Colonic mucosa (tissue), 4 donors: ENCODE results near the gene HIPK3. TPM values are rescaled to one million over a fixed set of nuclear protein-coding genes. Genes with fewer than 3 reads are reported as not detected.

Source experiments
- DNase-seq: peaks from one replicate; pipeline ENCODE4 v3.0.0-alpha.2; 2020
- H3K27ac ChIP-seq: fragments of 200-600 bp; one replicate; pipeline ENCODE4 v1.8.0; 2021
- H3K27me3 ChIP-seq: fragments of 200-600 bp; one replicate; pipeline ENCODE4 v1.8.0; 2021
- H3K36me3 ChIP-seq: fragments of 200-600 bp; one replicate; pipeline ENCODE4 v1.8.0; 2021
- H3K4me1 ChIP-seq: fragments of 200-600 bp; one replicate; pipeline ENCODE4 v1.8.0; 2021; ENCODE audit warnings: mild to moderate bottlenecking
- H3K4me3 ChIP-seq: fragments of 200-600 bp; one replicate; pipeline ENCODE4 v1.8.0; 2021
- H3K9ac ChIP-seq, 2 donors: one replicate each; pipeline ENCODE4 v1.7.0; 2013; ENCODE audit warnings: control low read depth in 2 of 2, low read depth in 2 of 2, low read length in 2 of 2
- H3K9me3 ChIP-seq: fragments of 200-600 bp; one replicate; pipeline ENCODE4 v1.8.0; 2021
- CTCF ChIP-seq: fragments of 200-600 bp; IDR thresholded peaks from one replicate; pipeline ENCODE4 v1.8.0; 2022; ENCODE audit warnings: antibody characterized with exemption, mild to moderate bottlenecking
- intact Hi-C: fragments of 100-400 bp; cut with DNase I; formaldehyde crosslinking; loops from one replicate; pipeline ENCODE4 v1.14.1; 2022
- total RNA-seq, 2 donors: library from RNA; stranded (reverse); fragmentation: NEBNext Ultra II Directional in 1 of 2; extraction: Animal tissue kit (Norgen Biotek cat#: 25700) in 1 of 2; gene quantifications; one replicate each; pipeline ENCODE4 v1.2.1, GENCODE V29; 2021
- donor health status: healthy.
- donor health status: DM: no; HTN: no; CAD: no.
- donor health status: DM: no; HTN: no; CAD: no.

The HIPK3 gene
- total RNA-seq, 2 donors from 2014 or later = 48.1 to 96.3 TPM

- H3K4me1 ChIP-seq = no peaks in the 10 kb centered on the region
- H3K4me3 ChIP-seq = no peak overlapping the region
- no peak for DNase-seq
- no peaks in the 10 kb centered on the region for H3K36me3 ChIP-seq
- no peaks in the 10 kb centered on the region for H3K27me3 ChIP-seq
- no peak overlapping the region for H3K9ac ChIP-seq
- no peaks in the 10 kb centered on the region for H3K9me3 ChIP-seq
- intact Hi-C loops = no loop called here
- H3K27ac ChIP-seq = no peak overlapping the region
- no peak for TF ChIP-seq CTCF
Observed at GRCh38 chr11:33269822-33270221, 12.6 kb downstream of the HIPK3 start.

GRCh38 chr11:33271059-33271458 lies 13.9 kb downstream of the HIPK3 start:
- DNase-seq = no peak
- H3K27ac ChIP-seq = no peak overlapping the region
- no peaks in the 10 kb centered on the region for H3K27me3 ChIP-seq
- H3K4me1 ChIP-seq = no peaks in the 10 kb centered on the region
- no peak for TF ChIP-seq CTCF
- H3K9me3 ChIP-seq = no peaks in the 10 kb centered on the region
- intact Hi-C loops = no loop called here
- H3K36me3 ChIP-seq = no peaks in the 10 kb centered on the region
- H3K9ac ChIP-seq = no peak overlapping the region
- no peak overlapping the region for H3K4me3 ChIP-seq

- intact Hi-C loops = no loop called here
- Histone ChIP-seq H3K9me3 (no peaks in the 10 kb centered on the region), H3K36me3 (no peaks in the 10 kb centered on the region), H3K9ac (no peak overlapping the region), H3K4me3 (no peak overlapping the region), H3K27ac (no peak overlapping the region), H3K27me3 (no peaks in the 10 kb centered on the region), H3K4me1 (no peaks in the 10 kb centered on the region)
- no peak for TF ChIP-seq CTCF
- DNase-seq = no peak
Observed at GRCh38 chr11:33272338-33273107, 15.3 kb downstream of the HIPK3 start.

GRCh38 chr11:33273656-33274055 lies 16.5 kb downstream of the HIPK3 start:
- H3K36me3 ChIP-seq = no peaks in the 10 kb centered on the region
- no peaks in the 10 kb centered on the region for H3K9me3 ChIP-seq
- TF ChIP-seq CTCF = no peak
- H3K9ac ChIP-seq = no peak overlapping the region
- peaks cover 6% of the 10 kb centered on the region for H3K4me1 ChIP-seq
- intact Hi-C loops = no loop called here
- H3K27ac ChIP-seq = no peak overlapping the region
- DNase-seq = no peak
- H3K27me3 ChIP-seq = no peaks in the 10 kb centered on the region
- no peak overlapping the region for H3K4me3 ChIP-seq

GRCh38 chr11:33280411-33280810 lies 23.2 kb downstream of the HIPK3 start:
- Histone ChIP-seq H3K9me3 (no peaks in the 10 kb centered on the region), H3K9ac (no peak overlapping the region), H3K4me1 (peaks cover 6% of the 10 kb centered on the region), H3K4me3 (no peak overlapping the region), H3K36me3 (no peaks in the 10 kb centered on the region), H3K27ac (no peak overlapping the region), H3K27me3 (no peaks in the 10 kb centered on the region)
- TF ChIP-seq CTCF = no peak
- no peak for DNase-seq
- intact Hi-C loops = no loop called here
